A204.1 (cell line): Measurements from ENCODE around the gene TCOF1.

Source experiments
- FAIRE-seq: peaks from 2 replicates; lab custom pipeline; 2012; peaks lifted over from hg19 to GRCh38; lab: Jason Lieb, UNC

TCOF1 gene

DNA sequence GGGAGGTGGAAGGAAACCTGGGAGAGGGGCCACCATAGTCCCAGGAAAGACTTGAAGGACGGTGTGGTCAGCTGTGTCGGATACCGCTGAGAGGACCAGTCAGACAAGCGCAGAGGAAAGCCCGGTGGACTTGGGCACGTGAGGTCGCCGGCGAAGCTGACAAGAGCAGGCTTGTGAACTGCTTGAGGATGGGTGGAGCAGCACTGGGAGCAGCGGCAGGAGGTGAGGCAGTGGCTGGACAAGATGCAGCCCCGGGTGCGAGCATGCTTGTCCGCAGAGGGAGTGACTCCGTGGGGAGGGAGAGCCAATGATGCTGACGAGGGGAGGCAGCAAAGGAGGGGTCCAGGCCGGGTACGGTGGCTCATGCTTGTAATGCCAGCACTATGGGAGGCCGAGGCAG is 73.6 kb downstream of the TCOF1 start:
- FAIRE-seq = no peak

DNA sequence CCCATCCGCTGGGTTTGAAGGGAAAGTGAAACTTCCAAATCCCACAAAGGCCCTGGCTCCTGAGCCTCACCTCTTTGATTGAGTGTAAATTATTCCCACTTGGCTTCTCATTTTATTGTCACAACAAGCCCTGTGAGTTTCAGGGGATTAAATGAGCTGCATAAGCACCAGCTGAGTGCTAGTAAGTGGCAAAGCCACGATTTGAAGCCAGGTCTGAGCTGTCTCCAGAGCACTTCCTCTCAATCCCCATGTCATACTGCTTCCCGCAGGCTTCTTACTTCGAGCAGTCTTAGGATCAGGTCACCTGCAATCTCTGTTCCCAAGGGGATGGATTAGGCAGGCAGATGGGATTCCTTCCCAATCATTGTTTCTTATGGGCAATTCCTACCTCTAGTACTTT is 74.1 kb downstream of the TCOF1 start:
- FAIRE-seq = no peak

DNA sequence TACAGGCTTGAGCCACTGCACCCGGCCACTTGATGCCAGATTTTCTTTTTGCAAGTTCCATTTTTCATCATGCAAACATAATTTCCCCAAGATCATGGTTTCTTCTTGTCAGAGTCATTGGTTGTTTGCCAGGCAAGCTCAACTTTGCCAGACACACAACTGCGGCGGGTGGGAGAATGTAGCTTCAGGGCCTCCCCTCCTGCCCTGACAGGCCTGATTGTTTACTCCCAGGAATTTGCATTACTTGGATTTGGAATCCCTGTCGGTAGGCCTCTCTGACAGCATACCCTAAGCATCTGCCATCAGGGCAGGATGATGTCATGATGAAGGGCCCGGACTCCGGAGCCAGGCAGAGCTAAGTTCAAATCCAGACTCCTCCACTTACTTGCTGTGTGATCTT is 77.0 kb downstream of the TCOF1 start:
- FAIRE-seq = no peak

DNA sequence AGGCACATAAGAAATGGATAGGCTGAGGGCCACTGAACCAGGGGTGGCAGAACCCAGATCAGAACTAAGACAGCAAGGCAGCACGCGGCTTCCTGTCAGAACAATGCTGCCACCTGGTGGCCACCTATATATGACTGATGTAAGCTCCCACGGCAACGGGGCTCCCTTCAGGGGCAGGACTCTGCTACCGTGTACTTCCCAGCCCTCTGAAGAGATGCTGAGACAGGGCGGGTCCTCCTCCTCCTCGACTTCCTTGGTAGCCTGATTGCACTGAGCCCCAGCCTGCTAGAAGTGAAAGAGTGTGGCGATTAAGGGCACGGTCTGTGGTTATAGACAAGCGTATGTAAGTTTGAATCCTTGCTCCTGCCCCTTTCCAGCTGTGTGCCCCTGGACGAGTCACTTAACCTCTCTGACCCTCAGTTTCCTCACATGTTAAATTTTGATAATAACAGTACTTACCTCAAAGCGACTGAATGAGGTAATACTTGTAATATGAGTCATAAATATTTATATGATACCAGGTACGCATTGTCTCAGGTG is 78.7 kb downstream of the TCOF1 start:
- no peak for FAIRE-seq

DNA sequence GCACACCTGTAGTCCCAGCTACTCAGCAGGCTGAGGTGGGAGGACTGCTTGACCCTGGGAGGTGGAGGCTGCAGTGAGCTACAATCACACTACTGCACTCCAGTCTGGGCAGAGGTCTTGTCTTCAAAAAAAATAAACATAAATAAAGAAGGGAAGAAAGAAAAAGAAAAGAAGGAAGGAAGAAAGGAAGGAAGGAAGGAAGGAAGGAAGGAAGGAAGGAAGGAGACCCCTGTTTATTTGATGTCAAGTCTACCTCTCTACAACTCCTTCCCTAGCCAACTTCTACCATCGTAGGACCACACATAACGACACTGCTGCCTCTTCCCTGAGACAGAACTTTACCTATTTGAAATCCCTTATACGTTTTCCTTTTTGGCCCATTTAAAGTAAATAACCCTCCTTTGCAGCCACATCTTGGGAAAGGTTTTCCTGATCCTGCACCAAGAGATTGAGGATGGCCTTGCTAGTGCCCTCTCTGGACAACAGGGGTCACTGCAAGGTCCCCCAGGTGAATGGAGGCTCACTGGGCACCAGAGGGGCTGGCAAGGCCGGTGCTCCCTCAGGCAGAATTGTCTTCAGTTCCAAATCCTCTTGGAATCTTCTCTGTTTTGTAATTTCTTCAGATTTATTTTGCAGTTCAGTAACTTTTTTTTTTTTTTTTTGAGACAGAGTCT is 81.5 kb downstream of the TCOF1 start:
- FAIRE-seq = no peak

DNA sequence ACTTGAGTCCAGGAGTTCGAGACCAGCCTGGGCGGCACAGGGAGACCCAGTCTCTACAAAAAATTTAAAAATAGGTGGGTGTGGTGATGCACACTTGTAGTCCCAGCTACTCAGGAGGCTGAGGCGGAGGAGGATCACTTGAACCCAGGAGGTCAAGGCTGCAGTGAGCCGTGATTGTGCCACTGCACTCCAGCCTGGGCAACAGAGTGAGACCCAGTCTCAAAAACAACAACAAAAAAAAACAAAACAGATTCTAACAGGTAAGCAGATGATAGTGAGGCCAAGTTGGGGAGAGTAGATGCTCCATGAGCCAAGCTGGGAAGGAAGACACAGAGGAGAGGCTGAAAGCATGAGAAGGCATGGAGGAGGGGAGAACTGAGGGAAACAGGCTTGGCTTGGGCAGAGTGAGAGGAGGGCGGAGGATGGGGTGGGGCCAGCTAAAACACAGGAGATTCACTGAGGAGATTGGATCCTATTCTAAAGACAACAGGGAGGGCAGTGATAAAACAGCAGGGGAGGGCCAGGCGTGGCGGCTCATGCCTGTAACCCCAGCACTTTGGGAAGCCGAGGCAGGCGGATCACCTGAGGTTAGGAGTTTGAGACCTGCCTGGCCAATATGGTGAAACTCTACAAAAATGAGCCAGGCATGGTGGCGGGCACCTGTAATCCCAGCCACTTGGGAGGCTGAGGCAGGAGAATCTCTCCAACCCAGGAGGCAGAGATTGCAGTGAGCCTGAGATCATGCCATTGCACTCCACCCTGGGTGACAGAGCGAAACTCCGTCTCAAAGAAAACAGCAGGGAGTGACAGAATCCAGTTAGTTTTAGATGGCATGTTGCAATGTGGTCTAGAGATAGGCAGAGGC is 83.7 kb downstream of the TCOF1 start:
- FAIRE-seq = no peak

DNA sequence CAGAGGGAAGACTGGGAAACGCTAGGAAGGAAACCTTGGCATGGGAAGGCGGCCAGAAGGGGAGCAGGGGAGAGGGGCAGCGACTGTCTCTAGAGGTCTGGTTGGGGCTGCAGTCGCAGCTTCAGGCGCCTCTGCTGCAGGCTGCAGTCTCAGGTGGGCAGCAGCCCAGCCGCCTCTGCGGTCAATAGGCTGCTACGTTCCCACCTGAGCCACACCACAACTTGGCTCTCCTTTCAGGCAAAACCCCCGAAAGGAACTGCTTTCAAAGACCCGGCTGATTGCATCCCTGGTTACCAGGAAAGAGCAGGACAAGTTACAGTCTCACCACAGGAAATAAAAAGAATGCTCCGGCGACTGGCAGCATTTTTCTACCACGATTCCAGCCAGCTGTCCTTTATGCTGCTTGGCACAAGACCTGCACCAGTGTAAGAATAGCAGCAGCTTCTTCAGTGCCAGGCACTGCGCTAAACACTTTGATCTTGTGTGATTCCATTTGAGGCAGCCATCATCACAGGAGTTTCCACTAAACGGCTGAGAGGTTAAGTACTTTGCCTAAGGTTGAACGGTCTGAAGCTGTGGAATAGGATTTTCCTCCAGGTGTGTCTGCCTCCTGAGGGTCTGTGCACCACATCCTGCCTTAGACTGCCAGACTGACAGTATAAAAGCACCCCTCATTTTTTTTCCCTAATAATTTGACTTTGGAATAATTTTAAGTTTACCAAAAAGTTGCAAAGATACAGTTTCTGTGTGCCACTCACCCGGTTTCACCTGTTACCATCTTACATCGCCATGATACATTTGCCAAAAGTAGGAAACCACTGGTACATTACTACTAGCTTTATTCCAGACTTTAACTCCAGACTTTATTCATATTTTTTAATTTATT is 84.6 kb downstream of the TCOF1 start:
- FAIRE-seq = no peak

DNA sequence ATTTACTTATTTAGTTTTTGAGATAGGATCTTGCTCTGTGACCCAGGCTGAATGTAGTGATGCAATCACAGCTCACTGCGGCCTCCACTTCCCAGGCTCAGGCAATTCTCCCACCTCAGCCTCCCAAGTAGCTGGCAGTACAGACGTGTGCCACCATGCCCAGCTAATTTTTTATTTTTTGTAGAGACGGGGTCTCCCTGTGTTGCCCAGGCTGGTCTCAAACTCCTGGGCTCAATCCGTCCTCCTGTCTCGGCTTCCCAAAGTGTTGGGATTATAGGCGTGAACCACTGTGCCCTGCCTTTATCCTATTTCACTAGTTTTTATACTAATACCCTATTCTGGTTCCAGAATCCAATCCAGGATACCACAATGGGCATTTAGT is 85.2 kb downstream of the TCOF1 start:
- FAIRE-seq = no peak

DNA sequence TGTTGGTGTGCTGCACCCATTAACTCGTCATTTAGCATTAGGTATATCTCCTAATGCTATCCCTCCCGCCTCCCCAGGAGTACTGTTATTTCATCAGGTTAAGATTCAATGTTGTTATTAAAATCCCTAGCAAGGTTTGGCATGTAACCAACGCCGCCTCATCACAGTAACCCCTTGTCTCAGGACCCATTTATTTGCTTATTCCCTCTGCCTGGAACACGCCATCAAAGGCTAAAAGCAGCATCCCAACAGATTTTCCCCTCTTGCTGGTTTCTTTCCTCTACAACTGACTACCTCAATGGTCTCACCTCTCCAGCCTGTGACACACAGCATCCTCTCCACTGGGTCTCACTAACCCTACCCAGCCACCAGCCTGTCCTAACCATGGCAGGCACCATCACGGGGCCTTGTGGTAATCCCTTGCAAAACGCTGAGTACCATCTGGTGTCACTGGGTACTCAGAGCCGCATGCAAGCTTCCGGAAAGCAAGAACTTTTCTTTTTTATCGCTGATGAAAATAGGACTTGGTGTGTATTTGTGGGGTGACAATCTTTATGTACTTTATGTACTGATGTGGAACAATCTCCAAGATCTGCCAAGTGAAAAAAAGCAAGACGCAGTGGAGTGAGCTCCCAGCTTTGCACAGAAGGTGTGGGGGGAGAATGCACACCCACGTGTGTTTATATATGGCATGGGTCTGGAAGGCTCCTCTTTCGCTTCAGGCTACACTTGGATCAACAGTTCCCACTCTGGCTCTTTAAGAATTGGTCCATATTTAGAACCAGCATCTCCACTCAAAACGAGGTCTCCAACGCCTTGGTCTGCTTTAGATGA is 86.0 kb downstream of the TCOF1 start:
- FAIRE-seq = no peak

DNA sequence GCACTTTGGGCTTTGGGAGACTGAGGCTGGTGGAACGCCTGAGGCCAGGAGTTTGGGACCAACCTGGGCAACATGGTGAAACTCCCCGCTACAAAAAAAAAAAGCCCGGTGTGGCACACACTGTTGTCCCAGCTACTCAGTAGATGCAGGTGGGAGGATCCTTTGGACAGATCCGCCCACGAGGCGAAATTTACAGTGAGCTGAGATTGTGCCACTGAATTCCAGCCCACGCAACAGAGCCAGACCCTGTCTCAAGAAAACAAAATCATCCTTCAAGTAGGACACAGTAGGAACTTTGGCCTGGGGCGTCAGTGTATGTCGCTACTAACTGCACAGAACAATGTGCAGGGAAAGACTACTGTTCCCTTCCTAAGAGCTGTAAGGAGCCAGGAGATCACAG is 87.3 kb downstream of the TCOF1 start:
- no peak for FAIRE-seq

DNA sequence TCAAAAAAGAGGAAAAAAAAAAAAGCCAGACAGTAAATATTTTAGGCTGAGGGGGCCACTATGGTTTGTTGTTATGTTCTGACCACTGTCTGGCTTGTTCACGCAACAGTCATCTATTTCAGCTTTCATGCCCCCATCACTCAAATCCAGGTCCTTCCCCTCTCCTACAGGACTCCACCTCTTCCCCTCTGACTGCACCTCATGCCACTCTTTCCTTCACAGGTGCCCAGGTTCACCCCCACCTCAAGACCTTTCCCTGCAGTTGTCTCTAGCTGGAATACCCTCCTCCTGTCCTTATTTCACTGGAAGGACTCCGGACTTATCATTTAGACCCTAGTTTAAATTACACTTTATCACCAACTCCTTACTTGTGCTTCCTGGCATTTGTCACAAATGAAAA is 88.6 kb downstream of the TCOF1 start:
- FAIRE-seq = no peak

DNA sequence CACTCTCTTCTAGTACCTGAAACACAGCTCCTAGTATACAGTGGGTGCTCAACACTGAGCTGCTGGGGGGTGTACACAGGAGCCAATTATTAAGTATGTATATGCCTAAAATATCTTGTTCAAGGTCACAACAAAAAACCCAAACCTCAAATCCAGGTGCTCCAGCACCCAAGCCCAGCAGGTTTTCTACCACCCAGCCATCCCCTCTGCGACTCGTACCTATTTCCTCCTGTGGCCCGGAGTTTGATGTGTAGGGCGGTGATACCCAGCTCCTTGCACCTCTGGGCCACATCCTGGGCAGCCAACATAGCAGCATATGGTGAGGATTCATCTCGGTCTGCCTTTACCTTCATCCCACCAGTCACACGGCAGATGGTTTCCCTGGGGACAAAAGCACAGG is 89.1 kb downstream of the TCOF1 start:
- no peak for FAIRE-seq

DNA sequence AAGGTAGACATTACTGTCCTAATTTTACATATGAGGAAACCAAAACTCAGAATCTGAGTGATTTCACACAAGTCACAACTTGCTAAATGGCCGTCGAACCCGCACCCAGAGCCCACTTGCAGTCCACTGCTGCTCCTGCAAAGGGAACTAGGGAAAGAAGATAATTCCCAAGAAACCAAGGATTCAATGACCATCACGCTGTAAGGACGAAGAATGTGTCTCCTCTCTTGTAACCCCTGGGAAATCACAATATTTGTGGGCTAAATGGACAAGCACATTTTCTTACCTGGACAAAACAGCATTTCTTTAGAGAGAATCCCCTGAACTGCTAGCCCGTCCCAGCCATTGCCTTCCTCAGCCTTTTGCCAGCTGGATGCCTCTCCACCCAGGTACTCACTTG is 89.7 kb downstream of the TCOF1 start:
- no peak for FAIRE-seq

DNA sequence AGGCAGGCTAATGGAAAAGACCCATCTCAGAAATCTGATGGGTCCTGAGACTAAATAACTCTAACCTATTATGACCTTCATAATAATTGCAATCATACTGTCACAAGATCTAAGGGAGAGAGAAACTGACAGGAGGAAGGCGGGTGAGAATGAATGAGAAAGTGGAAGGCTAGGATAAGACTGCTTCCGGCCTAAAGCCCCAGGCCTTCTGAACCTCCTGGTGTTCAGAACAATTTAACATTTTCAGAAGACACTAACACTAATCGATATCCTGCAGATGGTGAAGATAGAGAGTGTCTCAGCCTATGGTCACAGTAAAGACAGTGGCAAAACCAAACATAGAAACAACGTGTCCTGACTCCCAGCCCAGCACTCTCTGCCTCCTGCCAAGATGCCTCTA is 90.8 kb downstream of the TCOF1 start:
- no peak for FAIRE-seq

DNA sequence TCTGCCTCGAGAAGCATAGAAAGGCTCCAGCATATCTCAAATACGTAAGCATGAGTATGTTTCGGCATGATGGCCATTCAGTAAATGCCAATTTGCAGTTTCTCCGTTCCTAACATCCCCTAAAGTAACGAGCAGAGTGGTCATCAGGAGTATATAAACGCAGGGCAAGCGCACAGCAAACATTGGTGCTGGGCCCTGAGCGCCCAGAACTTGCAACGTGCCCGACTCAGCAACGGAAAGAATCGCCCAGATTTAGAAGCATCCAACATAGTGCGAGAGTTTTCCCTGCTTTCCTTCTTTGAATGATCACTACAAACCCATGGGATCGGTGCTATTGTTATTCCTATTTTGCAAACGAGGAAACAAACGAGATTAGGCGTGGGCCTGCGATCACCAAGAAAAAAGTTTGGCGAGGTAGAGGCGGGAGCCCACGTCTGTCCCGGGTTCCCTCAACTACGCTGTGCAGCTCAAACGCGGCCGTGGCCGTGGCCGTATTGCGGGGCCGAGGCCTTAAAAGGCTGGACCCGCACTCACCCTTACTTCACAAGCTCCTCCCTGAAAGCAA is 91.5 kb downstream of the TCOF1 start:
- FAIRE-seq = no peak
